GM19351 (cell line): Measurements from ENCODE around the gene KIRREL1.

Source experiments
- ATAC-seq: cut with Tn5 transposase; IDR thresholded peaks from one replicate; pipeline ENCODE4 v1.9.1; 2021; ENCODE audit warnings: mild to moderate bottlenecking, moderate library complexity; ENCODE audit not compliant: unreplicated experiment

Gene KIRREL1

GRCh38 chr1:158005224-158005623, 11.8 kb downstream of the KIRREL1 start:
- no peak for ATAC-seq

DNA sequence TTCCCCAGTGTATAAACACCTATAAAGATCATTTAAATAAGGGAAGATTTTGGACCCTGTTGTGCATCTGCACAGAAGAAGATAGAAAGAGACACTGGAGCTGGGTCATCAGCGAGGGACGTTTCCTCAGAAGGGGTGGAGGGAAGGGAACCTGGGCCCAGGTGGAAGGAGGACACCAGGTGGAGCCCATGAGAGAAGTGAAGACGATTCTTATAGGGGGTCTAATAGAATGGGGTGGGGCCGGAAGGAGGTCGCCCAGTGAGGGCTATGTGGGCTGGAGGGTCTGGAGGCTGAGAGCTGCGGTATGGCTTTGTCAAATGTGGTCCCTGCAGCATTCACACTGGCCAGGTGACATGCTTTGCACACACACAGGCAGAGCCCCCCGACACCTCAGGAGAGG, 13.7 kb downstream of the KIRREL1 start:
- ATAC-seq = no peak

GRCh38 chr1:158007667-158008386, 14.4 kb downstream of the KIRREL1 start:
- no peak for ATAC-seq

GRCh38 chr1:158008630-158009029, 15.2 kb downstream of the KIRREL1 start:
- ATAC-seq = no peak

GRCh38 chr1:158011714-158012113, 18.3 kb downstream of the KIRREL1 start:
- no peak for ATAC-seq

GRCh38 chr1:158013840-158014730, 20.6 kb downstream of the KIRREL1 start:
- no peak for ATAC-seq

DNA sequence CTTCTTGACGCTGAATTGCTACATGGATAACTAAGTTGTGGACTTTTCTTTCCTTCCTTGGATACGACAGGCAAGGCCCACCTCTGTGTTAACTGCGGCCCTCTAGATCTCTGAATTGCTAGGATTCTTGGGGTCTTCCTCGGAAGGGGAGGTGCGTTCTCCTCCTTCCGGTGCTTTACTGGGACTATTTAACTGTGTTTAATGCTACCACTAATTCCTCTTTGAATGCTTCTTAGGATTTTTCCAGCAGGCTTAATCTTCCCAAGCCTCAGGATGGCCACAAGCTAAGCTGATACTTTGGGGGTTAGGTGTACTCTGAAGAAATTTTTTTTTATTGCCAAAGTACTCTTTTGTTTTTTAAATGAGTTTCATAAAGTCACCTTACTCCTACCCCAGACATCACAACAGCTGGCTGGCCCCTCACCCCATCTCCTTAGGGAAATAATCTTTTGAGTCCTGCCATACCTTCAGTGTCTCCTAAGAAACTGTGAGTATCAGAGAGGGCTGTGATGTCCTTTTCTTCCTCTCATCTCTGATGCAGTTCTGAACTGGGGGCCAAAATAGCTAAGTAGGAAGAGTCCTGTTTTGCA, 21.4 kb downstream of the KIRREL1 start:
- no peak for ATAC-seq

GRCh38 chr1:158016651-158017335, 23.3 kb downstream of the KIRREL1 start:
- ATAC-seq = no peak

DNA sequence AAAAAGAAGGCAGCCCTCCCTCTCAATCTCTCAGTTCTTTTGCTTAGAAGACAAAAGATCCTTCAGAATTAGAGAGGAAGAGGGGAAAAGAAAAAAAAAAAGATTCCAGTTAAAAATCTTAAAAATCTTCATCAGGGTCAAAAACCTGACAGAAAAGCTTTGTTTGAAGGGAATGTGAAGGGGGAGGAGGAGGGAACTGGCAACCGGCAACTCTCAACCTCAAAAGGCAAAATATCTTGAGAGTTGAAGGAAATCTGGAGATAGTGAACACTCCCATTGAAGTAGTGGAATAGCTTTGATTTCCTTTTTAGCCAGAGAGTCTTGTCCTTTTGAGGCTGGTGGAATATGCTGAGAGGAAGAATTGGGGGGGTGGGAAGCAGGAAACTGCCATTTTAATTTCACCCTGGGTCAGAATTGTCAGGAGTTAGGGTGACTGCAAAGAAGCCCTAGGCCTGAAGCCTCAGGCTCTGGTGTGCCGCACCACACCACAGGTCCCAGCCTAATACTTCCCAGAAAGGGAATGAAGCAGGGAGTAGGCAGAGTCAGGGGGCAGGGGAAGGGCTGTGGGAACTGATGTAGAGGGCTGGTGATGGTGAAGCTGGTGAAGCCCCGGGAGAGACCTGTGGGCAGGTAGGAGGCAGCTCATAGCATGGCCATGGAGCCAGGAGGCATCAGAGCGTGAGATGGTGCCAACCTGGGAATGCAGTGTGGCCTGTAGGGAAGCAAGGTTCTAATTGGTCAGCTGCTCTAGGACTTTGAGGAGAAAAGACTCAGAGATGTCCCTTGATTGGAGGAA, 24.6 kb downstream of the KIRREL1 start:
- ATAC-seq = no peak

- no peak for ATAC-seq
Observed at GRCh38 chr1:158019171-158019868, 25.9 kb downstream of the KIRREL1 start.

DNA sequence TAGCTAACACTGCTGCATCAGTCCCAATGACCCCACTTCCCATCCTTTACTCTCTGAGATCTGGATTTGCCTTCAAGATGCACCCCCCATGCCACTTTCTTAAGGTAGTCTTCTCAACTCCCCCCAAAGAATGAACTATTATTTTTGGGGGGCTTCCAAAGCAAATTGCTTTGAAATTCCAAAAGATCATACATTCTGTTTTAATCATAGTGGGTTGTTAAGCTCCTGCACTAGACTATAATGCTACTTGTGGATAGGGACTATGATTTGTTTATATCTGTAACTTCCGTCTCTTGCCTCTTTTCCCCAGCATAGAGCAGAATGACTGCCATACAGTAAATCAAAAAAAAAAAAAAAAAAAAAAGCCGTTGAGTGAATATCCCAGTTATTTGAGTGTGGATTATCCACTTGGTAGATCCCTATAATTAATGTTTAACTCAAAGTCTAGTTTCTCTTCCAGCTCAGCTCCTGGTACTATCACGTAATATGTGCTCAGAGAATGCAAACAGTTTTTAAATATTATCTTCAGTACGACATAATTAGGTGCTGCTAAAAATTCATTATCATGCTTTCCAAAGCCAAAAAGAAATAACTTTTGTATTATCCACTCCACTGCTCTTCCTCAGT, 26.9 kb downstream of the KIRREL1 start:
- ATAC-seq = no peak

DNA sequence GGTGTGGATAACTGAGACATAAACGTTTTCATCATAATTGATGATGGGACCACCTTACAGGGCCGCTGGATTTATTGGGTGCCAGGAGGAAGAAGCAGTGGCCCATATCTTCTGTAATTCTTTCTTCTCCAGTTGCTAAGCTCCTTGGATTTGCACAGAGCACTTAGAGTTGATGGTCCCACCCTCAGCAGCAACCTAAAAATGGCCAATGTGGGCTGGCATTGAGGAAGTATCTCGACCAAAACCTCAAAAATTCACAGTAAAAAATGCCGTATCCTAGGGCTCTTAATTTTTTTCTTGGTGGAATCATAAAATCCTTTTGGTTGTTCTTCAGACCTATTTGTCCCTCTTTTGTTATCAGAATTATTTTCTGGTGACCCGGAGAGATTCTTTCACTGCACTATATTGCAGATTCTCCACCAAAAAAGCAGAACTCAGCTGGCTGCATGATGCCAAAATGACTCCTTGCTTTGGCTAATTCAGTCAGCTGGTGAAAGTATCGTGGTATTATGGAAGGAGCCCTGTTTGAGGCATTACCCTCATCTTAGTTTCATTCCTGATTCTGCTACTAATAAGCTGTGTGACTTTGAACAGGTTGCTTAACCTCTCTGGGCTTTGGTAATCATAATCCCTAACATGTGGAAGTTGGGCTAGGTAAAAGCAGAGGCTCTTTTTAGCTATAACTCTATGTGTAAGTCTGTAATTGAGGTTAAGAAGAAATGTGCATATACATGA, 27.6 kb downstream of the KIRREL1 start:
- no peak for ATAC-seq

- ATAC-seq = no peak
Observed at GRCh38 chr1:158021721-158022120, 28.3 kb downstream of the KIRREL1 start.

GRCh38 chr1:158022554-158023312, 29.3 kb downstream of the KIRREL1 start:
- ATAC-seq = no peak

DNA sequence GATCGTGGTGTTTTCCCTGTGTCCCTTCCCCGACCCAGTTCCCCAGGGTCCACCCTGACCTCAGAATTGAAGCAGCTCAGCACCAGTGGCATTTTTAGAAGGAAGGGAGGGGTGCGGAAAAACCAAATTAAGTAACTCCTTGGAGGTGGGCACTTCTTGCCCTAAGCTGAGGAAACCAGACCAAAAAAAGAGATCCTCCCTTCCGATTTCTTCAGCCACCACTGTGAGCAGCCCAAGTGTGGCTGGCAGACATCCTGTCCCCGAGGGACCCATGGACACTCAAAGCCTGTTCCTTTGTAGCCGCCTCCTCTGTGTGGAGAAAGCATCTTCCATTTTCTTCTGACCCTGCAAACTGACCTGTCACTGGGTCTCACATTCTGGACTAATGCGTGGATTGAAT, 31.3 kb downstream of the KIRREL1 start:
- ATAC-seq = no peak

GRCh38 chr1:158025576-158026230, 32.3 kb downstream of the KIRREL1 start:
- ATAC-seq = no peak

GRCh38 chr1:158026651-158027050, 33.2 kb downstream of the KIRREL1 start:
- no peak for ATAC-seq
